ENCODE results near the gene CSNK1D.

GRCh38 chr17:82204831-82205719, 68.4 kb downstream of the CSNK1D start:
- TF ChIP-seq POLR2AphosphoS5 (IDR thresholded peaks at IDR 0.05; ENCODE audit: low read depth), result no peak
- TF ChIP-seq CTCF (conservative IDR thresholded peaks at IDR 0.05; ENCODE audit: low read depth in 2 of 2), result no peak
- no peak for TF ChIP-seq NANOG (IDR thresholded peaks at IDR 0.05; ENCODE audit: borderline replicate concordance)
- no peak for TF ChIP-seq REST (IDR thresholded peaks at IDR 0.05; ENCODE audit: unreplicated experiment)
- TF ChIP-seq JUNB (IDR thresholded peaks at IDR 0.05; ENCODE audit: unreplicated experiment), result no peak
